ENCODE data around the gene TBX2. TPM values are rescaled to one million over a fixed set of nuclear protein-coding genes. Genes with fewer than 3 reads are reported as not detected.

TBX2 gene
- total and polyA plus RNA-seq, 2 of the 13 experiments (the other 11 are each of a cell fraction or from before 2014, with no cell fraction given) = 2.8 to 15.3 TPM

DNA sequence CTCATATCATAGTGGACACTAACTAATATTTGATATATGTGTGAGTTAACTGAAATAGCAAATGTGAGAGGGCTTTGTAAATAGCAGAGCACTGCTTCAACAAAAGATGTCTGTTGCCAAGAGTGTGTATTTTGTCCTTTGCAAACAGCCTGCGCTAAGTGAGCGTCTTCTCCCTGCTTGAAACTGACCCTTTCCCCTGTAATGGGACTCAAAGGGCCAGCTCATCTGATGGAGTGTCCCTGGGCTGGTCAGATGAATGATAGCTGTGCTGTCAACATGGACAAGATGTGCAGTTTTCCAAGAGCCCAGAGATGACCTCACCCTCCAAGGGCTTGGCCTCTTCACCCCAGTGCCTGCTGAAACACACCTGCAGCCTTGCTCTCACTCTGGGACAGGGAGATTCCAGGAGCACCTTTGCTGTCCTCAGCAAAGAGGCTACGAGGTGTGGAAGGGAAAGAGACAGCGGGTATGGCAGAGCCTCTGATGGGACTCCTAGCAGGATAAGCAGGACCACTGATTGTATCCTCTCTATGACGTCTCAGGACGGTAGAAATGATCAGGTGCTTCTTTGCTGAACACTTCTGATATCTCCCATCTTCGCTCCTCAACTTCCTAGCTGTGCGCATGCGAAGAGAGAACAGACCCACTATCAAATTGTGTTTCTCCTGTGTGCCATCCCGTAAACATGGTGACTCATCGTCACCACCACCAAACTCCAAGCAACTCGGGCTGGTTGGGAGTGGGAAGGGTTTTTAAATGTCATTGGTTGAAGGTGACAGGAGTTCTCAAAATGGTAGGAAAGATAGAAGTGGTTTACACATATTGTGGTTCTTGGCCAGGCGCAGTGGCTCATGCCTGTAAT is 35.8 kb upstream of the TBX2 start (continued):
- TF ChIP-seq, protein P1, sequence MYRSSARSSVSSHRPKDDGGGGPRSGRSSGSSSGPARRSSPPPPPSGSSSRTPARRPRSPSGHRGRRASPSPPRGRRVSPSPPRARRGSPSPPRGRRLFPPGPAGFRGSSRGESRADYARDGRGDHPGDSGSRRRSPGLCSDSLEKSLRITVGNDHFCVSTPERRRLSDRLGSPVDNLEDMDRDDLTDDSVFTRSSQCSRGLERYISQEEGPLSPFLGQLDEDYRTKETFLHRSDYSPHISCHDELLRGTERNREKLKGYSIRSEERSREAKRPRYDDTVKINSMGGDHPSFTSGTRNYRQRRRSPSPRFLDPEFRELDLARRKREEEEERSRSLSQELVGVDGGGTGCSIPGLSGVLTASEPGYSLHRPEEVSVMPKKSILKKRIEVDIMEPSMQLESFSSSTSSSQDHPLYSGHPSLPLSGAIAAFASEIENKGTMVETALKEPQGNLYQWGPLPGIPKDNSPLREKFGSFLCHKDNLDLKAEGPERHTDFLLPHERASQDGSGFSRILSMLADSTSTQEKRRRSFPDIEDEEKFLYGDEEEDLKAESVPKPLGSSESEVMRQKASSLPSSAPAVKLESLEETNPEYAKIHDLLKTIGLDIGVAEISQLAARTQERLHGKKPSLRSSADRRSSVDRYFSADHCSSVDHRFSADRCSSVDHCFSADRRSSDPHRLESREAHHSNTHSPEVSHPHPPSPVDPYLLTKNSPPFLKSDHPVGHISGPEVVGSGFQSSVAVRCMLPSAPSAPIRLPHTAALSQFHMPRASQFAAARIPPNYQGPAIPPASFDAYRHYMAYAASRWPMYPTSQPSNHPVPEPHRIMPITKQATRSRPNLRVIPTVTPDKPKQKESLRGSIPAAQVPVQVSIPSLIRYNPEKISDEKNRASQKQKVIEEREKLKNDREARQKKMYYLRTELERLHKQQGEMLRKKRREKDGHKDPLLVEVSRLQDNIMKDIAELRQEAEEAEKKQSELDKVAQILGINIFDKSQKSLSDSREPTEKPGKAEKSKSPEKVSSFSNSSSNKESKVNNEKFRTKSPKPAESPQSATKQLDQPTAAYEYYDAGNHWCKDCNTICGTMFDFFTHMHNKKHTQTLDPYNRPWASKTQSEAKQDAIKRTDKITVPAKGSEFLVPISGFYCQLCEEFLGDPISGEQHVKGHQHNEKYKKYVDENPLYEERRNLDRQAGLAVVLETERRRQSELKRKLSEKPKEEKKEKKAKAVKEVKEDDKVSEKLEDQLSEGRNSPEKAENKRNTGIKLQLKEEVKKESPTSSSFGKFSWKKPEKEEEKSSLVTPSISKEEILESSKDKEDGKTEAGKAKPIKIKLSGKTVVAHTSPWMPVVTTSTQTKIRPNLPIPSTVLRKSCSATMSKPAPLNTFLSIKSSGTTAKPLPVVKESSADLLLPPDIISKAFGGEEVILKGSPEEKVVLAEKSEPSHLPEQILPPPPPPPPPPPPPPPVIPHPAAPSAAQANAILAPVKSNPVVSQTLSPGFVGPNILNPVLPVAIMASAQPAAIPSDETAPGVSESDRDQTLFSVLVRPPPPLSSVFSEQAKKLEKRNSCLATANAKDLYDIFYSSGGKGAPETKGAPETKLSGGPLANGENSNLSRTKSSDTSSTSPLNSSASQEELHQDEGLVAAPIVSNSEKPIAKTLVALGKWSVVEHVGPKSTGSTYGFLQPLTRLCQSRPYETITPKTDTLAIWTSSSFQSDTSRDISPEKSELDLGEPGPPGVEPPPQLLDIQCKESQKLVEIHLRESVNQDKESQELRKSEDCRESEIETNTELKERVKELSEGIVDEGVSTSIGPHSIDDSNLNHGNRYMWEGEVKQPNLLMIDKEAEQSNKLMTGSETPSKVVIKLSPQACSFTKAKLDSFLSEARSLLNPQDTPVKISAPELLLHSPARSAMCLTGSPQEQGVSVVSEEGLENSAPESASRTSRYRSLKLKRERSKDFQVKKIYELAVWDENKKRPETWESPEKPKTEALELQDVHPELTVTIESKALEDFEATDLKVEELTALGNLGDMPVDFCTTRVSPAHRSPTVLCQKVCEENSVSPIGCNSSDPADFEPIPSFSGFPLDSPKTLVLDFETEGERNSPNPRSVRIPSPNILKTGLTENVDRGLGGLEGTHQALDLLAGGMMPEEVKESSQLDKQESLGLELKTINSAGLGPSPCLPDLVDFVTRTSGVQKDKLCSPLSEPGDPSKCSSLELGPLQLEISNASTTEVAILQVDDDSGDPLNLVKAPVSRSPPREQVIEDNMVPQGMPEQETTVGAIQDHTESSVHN (CRISPR knock-in tag; IDR thresholded peaks at IDR 0.05) = peak; percentile 50; the same call in 1 of the 2 replicates
- TF ChIP-seq FOXC1 (CRISPR knock-in tag; IDR thresholded peaks at IDR 0.05; ENCODE audit: borderline replicate concordance) (0 out of 2 replicates have a peak, but pooled peaks have one; percentile 34), PHB2 (IDR thresholded peaks at IDR 0.05; ENCODE audit: partially characterized antibody) (no peak), MYNN (CRISPR knock-in tag; IDR thresholded peaks at IDR 0.05; ENCODE audit: low read depth) (no peak), PPARG (CRISPR knock-in tag; conservative IDR thresholded peaks at IDR 0.05) (peak; percentile 96), ZNF3 (CRISPR knock-in tag; IDR thresholded peaks at IDR 0.05) (no peak; the same call in none of the 2 replicates), MAFG (CRISPR knock-in tag; IDR thresholded peaks at IDR 0.05) (no peak), MXD3 (CRISPR knock-in tag; IDR thresholded peaks at IDR 0.05) (no peak), TOPORS (CRISPR knock-in tag; IDR thresholded peaks at IDR 0.05) (peak; percentile 46; the same call in 1 of the 2 replicates), GPBP1L1 (CRISPR knock-in tag; IDR thresholded peaks at IDR 0.05) (no peak), HMG20B (CRISPR knock-in tag; conservative IDR thresholded peaks at IDR 0.05) (peak; percentile 80), FOSL1 (CRISPR knock-in tag; IDR thresholded peaks at IDR 0.05; ENCODE audit: borderline replicate concordance) (no peak; the same call in 1 of the 2 replicates), ZNF746 (CRISPR knock-in tag; IDR thresholded peaks at IDR 0.05) (no peak)
- TF ChIP-seq, protein P2, sequence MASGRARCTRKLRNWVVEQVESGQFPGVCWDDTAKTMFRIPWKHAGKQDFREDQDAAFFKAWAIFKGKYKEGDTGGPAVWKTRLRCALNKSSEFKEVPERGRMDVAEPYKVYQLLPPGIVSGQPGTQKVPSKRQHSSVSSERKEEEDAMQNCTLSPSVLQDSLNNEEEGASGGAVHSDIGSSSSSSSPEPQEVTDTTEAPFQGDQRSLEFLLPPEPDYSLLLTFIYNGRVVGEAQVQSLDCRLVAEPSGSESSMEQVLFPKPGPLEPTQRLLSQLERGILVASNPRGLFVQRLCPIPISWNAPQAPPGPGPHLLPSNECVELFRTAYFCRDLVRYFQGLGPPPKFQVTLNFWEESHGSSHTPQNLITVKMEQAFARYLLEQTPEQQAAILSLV (CRISPR knock-in tag; IDR thresholded peaks at IDR 0.05; ENCODE audit: borderline replicate concordance) = peak; percentile 31; the same call in 1 of the 2 replicates
- TF ChIP-seq, protein P3, sequence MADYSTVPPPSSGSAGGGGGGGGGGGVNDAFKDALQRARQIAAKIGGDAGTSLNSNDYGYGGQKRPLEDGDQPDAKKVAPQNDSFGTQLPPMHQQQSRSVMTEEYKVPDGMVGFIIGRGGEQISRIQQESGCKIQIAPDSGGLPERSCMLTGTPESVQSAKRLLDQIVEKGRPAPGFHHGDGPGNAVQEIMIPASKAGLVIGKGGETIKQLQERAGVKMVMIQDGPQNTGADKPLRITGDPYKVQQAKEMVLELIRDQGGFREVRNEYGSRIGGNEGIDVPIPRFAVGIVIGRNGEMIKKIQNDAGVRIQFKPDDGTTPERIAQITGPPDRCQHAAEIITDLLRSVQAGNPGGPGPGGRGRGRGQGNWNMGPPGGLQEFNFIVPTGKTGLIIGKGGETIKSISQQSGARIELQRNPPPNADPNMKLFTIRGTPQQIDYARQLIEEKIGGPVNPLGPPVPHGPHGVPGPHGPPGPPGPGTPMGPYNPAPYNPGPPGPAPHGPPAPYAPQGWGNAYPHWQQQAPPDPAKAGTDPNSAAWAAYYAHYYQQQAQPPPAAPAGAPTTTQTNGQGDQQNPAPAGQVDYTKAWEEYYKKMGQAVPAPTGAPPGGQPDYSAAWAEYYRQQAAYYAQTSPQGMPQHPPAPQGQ (CRISPR knock-in tag; IDR thresholded peaks at IDR 0.05; ENCODE audit: borderline replicate concordance) = no peak
